Tibial nerve (tissue), 3 donors: ENCODE data around the gene TNIK.

Experiments used
- EP300 ChIP-seq, 2 donors: sonication (generic); formaldehyde crosslinking; IDR thresholded peaks; one replicate each; pipeline ENCODE4 v1.6.1; 2017; ENCODE audit warnings: antibody characterized with exemption in 2 of 2, mild to moderate bottlenecking in 1 of 2
- POLR2A ChIP-seq, 2 donors: fragments of 450-650 bp; IDR thresholded peaks; one replicate each; pipeline ENCODE4 v1.6.1; 2017; ENCODE audit warnings: antibody characterized with exemption in 2 of 2, mild to moderate bottlenecking in 2 of 2, moderate library complexity in 2 of 2

GRCh38 chr3:171135549-171135948 is 324.7 kb downstream of the TNIK start:
- no peak for TF ChIP-seq EP300 (IDR thresholded peaks at IDR 0.05)
- no peak for TF ChIP-seq POLR2A (IDR thresholded peaks at IDR 0.05)
